ENCODE results near the gene STRBP.

Gene STRBP

DNA sequence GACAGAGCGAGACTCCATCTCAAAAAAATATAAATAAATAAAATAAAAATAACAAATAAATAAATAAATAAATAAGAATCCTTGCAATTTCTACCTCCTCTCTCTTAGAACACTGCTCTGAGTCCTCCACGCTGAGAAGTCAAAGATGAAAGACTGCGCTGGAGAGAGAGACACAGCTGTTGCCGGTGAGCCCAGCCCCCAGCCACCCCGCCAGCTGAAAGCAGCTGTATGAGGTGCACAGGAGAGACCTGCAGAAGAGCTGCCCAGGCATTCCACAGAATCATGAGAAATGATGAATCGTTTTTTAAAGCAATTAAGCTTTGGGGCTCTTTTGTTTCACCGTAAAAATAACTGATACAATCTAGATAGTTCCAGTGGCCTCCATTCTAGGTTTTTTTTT is 16.3 kb upstream of the STRBP start:
- TF ChIP-seq POLR2AphosphoS5 (IDR thresholded peaks at IDR 0.05; ENCODE audit: low read depth, low read length) (no peak), FOXP2 (optimal IDR thresholded peaks at IDR 0.05; ENCODE audit: borderline replicate concordance, extremely low read depth, extremely low read length, insufficient read depth) (no peak), SIN3A (IDR thresholded peaks at IDR 0.05; ENCODE audit: borderline replicate concordance, insufficient read depth, low read length) (no peak), TAF1 (IDR thresholded peaks at IDR 0.05; ENCODE audit: borderline replicate concordance, insufficient read depth, low read length) (no peak)
- TF ChIP-seq, protein P1, sequence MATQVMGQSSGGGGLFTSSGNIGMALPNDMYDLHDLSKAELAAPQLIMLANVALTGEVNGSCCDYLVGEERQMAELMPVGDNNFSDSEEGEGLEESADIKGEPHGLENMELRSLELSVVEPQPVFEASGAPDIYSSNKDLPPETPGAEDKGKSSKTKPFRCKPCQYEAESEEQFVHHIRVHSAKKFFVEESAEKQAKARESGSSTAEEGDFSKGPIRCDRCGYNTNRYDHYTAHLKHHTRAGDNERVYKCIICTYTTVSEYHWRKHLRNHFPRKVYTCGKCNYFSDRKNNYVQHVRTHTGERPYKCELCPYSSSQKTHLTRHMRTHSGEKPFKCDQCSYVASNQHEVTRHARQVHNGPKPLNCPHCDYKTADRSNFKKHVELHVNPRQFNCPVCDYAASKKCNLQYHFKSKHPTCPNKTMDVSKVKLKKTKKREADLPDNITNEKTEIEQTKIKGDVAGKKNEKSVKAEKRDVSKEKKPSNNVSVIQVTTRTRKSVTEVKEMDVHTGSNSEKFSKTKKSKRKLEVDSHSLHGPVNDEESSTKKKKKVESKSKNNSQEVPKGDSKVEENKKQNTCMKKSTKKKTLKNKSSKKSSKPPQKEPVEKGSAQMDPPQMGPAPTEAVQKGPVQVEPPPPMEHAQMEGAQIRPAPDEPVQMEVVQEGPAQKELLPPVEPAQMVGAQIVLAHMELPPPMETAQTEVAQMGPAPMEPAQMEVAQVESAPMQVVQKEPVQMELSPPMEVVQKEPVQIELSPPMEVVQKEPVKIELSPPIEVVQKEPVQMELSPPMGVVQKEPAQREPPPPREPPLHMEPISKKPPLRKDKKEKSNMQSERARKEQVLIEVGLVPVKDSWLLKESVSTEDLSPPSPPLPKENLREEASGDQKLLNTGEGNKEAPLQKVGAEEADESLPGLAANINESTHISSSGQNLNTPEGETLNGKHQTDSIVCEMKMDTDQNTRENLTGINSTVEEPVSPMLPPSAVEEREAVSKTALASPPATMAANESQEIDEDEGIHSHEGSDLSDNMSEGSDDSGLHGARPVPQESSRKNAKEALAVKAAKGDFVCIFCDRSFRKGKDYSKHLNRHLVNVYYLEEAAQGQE (IDR thresholded peaks at IDR 0.05; ENCODE audit: insufficient read depth in 1 of 2, low read depth in 2 of 2, low read length in 2 of 2): no peak

DNA sequence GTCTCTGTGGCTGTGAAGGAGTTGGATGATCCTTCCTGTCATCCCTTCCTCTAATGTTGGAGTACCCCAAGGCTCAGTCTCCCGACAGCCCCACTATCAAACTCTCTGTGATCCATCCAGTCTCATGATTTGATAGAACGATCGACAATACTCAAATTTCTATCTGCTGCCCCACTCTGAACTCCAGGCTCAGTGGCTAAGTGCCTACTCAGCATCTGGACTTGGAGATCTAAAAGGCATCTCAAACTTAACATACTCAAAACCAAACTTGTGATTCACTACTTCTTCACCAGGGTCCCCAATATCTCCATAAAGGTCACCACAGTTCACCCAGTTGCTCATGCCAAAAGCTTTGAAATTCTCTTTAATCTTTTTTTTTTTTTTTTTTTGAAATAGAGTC is 15.1 kb upstream of the STRBP start:
- no peak for TF ChIP-seq POLR2AphosphoS5 (IDR thresholded peaks at IDR 0.05; ENCODE audit: low read depth, low read length)
- TF ChIP-seq, protein P1 (IDR thresholded peaks at IDR 0.05; ENCODE audit: insufficient read depth in 1 of 2, low read depth in 2 of 2, low read length in 2 of 2): no peak
- TF ChIP-seq SIN3A (IDR thresholded peaks at IDR 0.05; ENCODE audit: borderline replicate concordance, insufficient read depth, low read length): no peak
- no peak for TF ChIP-seq FOXP2 (optimal IDR thresholded peaks at IDR 0.05; ENCODE audit: borderline replicate concordance, extremely low read depth, extremely low read length, insufficient read depth)
- no peak for TF ChIP-seq TAF1 (IDR thresholded peaks at IDR 0.05; ENCODE audit: borderline replicate concordance, insufficient read depth, low read length)

DNA sequence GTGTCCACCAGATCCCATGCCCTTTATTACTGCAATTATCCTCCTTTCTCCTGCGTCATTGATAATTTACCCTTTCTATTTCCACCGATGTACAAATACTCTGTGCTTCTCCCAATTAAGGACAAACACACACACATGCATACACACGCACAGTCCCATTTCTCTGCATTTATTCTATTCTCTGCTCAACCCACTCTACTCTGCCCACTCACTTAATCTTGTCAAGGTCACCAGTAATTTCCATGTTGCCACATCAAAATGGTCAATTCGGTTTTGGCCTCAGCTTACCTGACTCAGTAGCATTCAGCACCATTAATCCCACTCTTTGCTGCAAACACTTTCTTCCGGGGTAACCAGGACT is 14.6 kb upstream of the STRBP start:
- TF ChIP-seq SIN3A (IDR thresholded peaks at IDR 0.05; ENCODE audit: borderline replicate concordance, insufficient read depth, low read length): no peak
- TF ChIP-seq POLR2AphosphoS5 (IDR thresholded peaks at IDR 0.05; ENCODE audit: low read depth, low read length): no peak

DNA sequence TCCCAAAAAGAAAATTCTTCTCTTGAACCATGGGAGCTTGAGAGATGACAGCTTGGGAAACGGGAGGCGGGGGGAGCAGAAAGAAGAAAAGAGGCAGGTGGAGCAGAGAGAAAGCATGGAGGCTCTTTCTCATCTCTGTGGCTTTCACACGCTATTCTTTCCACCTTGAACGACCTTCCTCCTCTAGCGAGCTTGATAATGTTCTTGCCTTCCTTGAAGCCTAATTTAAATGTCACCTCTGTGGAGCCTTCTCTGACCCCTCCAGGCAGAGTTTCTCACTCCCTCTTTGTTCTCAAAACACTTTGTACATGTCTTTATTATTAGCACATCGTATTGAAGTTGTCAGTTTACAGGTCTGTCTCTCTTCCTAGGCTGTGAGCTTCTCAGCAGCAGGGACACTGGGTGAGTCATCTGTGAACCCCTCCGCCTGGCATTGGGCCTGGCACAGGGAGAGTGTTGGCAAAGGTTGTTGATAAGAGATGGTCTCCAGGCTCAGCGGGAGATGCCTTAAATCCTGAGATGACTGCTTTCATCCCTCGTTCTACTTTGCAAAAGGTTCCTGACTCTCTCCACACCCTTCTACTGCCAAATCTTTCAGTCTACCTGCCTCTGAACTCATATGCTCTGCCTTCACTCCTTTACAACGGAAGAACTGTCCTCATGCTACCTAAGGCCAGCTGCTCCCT is 14.1 kb upstream of the STRBP start:
- no peak for TF ChIP-seq SIN3A (IDR thresholded peaks at IDR 0.05; ENCODE audit: borderline replicate concordance, insufficient read depth, low read length)
- no peak for TF ChIP-seq POLR2AphosphoS5 (IDR thresholded peaks at IDR 0.05; ENCODE audit: low read depth, low read length)
- TF ChIP-seq TAF1 (IDR thresholded peaks at IDR 0.05; ENCODE audit: borderline replicate concordance, insufficient read depth, low read length): no peak
- no peak for TF ChIP-seq FOXP2 (optimal IDR thresholded peaks at IDR 0.05; ENCODE audit: borderline replicate concordance, extremely low read depth, extremely low read length, insufficient read depth)
- TF ChIP-seq, protein P1 (IDR thresholded peaks at IDR 0.05; ENCODE audit: insufficient read depth in 1 of 2, low read depth in 2 of 2, low read length in 2 of 2): no peak

DNA sequence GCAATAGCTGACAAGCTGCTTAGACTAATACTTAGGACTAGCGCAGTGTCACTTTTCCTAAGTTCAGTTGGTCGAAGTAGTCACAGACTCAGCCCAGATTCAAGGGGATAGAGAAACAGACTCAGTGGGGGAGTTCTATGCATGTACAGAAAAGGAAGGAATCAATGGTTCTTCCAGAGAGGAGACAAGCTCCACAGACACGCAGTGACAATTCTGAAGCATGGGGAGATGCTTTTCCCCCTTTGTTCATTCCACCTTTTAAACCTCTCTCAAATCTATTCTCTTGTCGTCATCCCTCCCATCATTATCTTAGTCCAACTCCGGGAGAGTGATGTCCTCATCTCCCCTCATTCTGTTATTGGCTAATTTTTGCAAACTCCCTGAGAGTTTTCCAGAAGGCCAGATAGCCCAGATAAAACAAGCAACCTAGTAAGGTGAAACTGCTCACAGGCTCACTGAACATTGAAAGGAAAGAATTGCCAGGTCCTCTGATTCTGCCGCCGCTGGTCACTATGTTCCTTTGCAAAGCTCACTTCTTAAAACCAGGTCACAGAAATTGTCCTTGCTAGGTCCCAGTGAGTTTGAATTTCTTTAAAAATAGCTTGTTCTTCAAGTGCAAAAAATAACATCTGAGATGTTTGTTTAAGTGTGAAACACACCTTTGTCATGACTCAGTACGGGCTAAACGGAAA is 13.4 kb upstream of the STRBP start:
- TF ChIP-seq FOXP2 (optimal IDR thresholded peaks at IDR 0.05; ENCODE audit: borderline replicate concordance, extremely low read depth, extremely low read length, insufficient read depth) (no peak), POLR2AphosphoS5 (IDR thresholded peaks at IDR 0.05; ENCODE audit: low read depth, low read length) (no peak), SIN3A (IDR thresholded peaks at IDR 0.05; ENCODE audit: borderline replicate concordance, insufficient read depth, low read length) (no peak), TAF1 (IDR thresholded peaks at IDR 0.05; ENCODE audit: borderline replicate concordance, insufficient read depth, low read length) (no peak)
- TF ChIP-seq, protein P1 (IDR thresholded peaks at IDR 0.05; ENCODE audit: insufficient read depth in 1 of 2, low read depth in 2 of 2, low read length in 2 of 2): no peak

All from PFSK-1 (cell line).